Erythroblast (primary cell): ENCODE data around the gene SLC2A10.

ENCODE experiments used
- GATA1 ChIP-seq: IDR thresholded peaks from 2 replicates; pipeline ENCODE4 v1.6.1; 2011; ENCODE audit warnings: low read depth, mild to moderate bottlenecking, control low read depth, low read length, moderate library complexity
- POLR2A ChIP-seq: IDR thresholded peaks from 2 replicates; pipeline ENCODE4 v1.6.1; 2011; ENCODE audit warnings: mild to moderate bottlenecking, low read length

DNA sequence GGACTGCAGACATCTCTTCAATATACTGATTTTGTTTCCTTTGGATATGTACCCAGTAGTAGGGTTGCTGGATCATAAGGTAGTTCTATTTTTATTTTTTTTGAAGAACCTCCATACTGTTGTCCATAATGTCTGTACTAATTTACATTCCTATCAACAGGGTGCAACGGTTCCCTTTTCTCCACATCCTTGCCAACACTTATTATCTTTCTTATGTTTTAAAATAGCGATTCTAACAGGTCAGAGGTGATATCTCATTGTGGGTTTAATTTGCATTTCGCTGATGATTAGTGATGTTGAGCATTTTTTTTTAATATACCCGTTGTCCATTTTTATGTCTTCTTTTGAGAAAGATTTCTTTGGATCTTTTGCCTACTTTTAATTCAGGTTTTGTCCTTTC is 18.3 kb upstream of the SLC2A10 start:
- no peak for TF ChIP-seq POLR2A
- TF ChIP-seq GATA1: no peak
